Lower leg skin (tissue), 3 donors: ENCODE measurements around the gene ANAPC1.

Source experiments
- CTCF ChIP-seq, 3 donors: fragments of 450-650 bp; IDR thresholded peaks; one replicate each; pipeline ENCODE4 v1.5.1; 2016; ENCODE audit warnings: antibody characterized with exemption in 3 of 3, mild to moderate bottlenecking in 3 of 3, moderate library complexity in 2 of 3
- POLR2A ChIP-seq, 2 donors: fragments of 450-650 bp; IDR thresholded peaks; one replicate each; pipeline ENCODE4 v1.6.1; 2016 to 2017; ENCODE audit warnings: antibody characterized with exemption in 2 of 2, mild to moderate bottlenecking in 1 of 2, moderate library complexity in 1 of 2

GRCh38 chr2:111897924-111898702 is 14.1 kb upstream of the ANAPC1 start, which contains the start of gene MERTK:
- TF ChIP-seq CTCF (IDR thresholded peaks at IDR 0.05) (peak in 1 of 3 donors; percentile 70), POLR2A (IDR thresholded peaks at IDR 0.05) (no peak)
